Sigmoid colon (tissue), 4 donors: ENCODE results near the gene IQCM.

Experiments
- POLR2AphosphoS5 ChIP-seq, 4 donors: sonication (generic); formaldehyde crosslinking; IDR thresholded peaks; one replicate each; pipeline ENCODE4 v1.6.1; 2017; ENCODE audit warnings: antibody characterized with exemption in 4 of 4
- TF ChIP-seq, protein P1 (sequence below), 4 experiments: fragments of 450-650 bp in 3 of 4; fragments of 200-600 bp in 1 of 4; IDR thresholded peaks; one replicate each; pipeline ENCODE4 v1.5.1; 2016 to 2019; ENCODE audit warnings: antibody characterized with exemption in 4 of 4, mild to moderate bottlenecking in 3 of 4, moderate library complexity in 2 of 4

DNA sequence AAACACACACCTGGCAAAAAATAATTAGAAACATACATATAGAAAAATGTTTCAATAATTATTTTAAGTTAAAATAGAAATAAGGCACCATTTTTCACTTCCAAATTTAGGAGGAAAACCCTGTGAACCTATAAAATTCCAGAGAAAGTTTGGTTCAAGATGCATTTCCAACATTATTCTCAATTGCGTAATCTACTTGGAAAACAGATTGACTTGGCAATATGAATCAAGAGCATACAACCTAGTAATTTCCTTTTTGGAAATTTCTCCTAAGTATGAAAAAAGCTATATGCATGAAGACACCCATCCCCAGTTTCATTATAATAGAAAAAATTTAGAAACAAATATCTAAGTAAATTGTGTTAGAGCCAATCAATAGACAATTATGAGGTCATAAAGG is 242.9 kb downstream of the IQCM start:
- TF ChIP-seq POLR2AphosphoS5 (IDR thresholded peaks at IDR 0.05), result no peak
- TF ChIP-seq, protein P1, sequence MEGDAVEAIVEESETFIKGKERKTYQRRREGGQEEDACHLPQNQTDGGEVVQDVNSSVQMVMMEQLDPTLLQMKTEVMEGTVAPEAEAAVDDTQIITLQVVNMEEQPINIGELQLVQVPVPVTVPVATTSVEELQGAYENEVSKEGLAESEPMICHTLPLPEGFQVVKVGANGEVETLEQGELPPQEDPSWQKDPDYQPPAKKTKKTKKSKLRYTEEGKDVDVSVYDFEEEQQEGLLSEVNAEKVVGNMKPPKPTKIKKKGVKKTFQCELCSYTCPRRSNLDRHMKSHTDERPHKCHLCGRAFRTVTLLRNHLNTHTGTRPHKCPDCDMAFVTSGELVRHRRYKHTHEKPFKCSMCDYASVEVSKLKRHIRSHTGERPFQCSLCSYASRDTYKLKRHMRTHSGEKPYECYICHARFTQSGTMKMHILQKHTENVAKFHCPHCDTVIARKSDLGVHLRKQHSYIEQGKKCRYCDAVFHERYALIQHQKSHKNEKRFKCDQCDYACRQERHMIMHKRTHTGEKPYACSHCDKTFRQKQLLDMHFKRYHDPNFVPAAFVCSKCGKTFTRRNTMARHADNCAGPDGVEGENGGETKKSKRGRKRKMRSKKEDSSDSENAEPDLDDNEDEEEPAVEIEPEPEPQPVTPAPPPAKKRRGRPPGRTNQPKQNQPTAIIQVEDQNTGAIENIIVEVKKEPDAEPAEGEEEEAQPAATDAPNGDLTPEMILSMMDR (IDR thresholded peaks at IDR 0.05), result no peak
